Fibroblast of skin of back (primary cell): ENCODE results near the gene CACNA1B.

Experiments
- DNase-seq: peaks from one replicate; pipeline ENCODE4 v3.0.0-alpha.2; 2013

CACNA1B gene

GRCh38 chr9:137920753-137921152 lies 43.2 kb downstream of the CACNA1B start:
- no peak for DNase-seq

GRCh38 chr9:137924169-137924568 lies 46.6 kb downstream of the CACNA1B start:
- DNase-seq: no peak

- no peak for DNase-seq
Observed at GRCh38 chr9:137924761-137925369, 47.3 kb downstream of the CACNA1B start.

- no peak for DNase-seq
Observed at GRCh38 chr9:137943655-137944054, 66.1 kb downstream of the CACNA1B start.

GRCh38 chr9:137945581-137945980 lies 68.0 kb downstream of the CACNA1B start:
- no peak for DNase-seq

GRCh38 chr9:137946993-137947392 lies 69.4 kb downstream of the CACNA1B start:
- no peak for DNase-seq

GRCh38 chr9:137948642-137949041 lies 71.1 kb downstream of the CACNA1B start:
- no peak for DNase-seq

- DNase-seq: no peak
Observed at GRCh38 chr9:137949260-137949659, 71.7 kb downstream of the CACNA1B start.

- no peak for DNase-seq
Observed at GRCh38 chr9:137951107-137951506, 73.5 kb downstream of the CACNA1B start.

- DNase-seq: no peak
Observed at GRCh38 chr9:137951597-137952490, 74.3 kb downstream of the CACNA1B start.

- DNase-seq: no peak
Observed at GRCh38 chr9:137952976-137953666, 75.5 kb downstream of the CACNA1B start.

- DNase-seq: no peak
Observed at GRCh38 chr9:137953683-137954438, 76.3 kb downstream of the CACNA1B start.

- no peak for DNase-seq
Observed at GRCh38 chr9:137955224-137955570, 77.6 kb downstream of the CACNA1B start.

GRCh38 chr9:137955586-137955985 lies 78.0 kb downstream of the CACNA1B start:
- DNase-seq: no peak

- DNase-seq: no peak
Observed at GRCh38 chr9:137956039-137956438, 78.5 kb downstream of the CACNA1B start.

- DNase-seq: no peak
Observed at GRCh38 chr9:137956688-137957385, 79.3 kb downstream of the CACNA1B start.

GRCh38 chr9:137959641-137960411 lies 82.2 kb downstream of the CACNA1B start:
- no peak for DNase-seq

GRCh38 chr9:137960496-137960895 lies 82.9 kb downstream of the CACNA1B start:
- no peak for DNase-seq

- no peak for DNase-seq
Observed at GRCh38 chr9:137963525-137963924, 85.9 kb downstream of the CACNA1B start.

GRCh38 chr9:137965177-137965795 lies 87.7 kb downstream of the CACNA1B start:
- DNase-seq: no peak
